Measurements from ENCODE around the gene BCAT1. TPM values are rescaled to one million over a fixed set of nuclear protein-coding genes. Genes with fewer than 3 reads are reported as not detected.

The BCAT1 gene
- total and polyA plus RNA-seq, 2 donors (not counting 3 experiments of a cell fraction or from before 2014, with no cell fraction given): 21.6 to 267 TPM

GRCh38 chr12:24903329-24904088, 45.4 kb downstream of the BCAT1 start:
- peak overlapping the region; percentile 24 to 94 (median 58) for H3K4me3 ChIP-seq (replicated peaks in 1 of 3; ENCODE audit: insufficient read depth in 1 of 3, low read depth in 1 of 3, low read length in 3 of 3)
- CTCF ChIA-PET: interaction anchor here (1.4 to 1.7 kb wide), 5 partner anchors 9 to 51 kb away, joined by 3 to 11 read pairs (median 6); no protein-coding TSS in a partner anchor
- BruUV-seq (replicated peaks): no TSS peak
- peak overlapping the region; percentile 100 for H3K27ac ChIP-seq (ENCODE audit: insufficient read depth, low read depth, low read length)
- peak overlapping the region; percentile 99 for H3K4me2 ChIP-seq (ENCODE audit: insufficient read depth, low read length)
- DNase-seq (ENCODE audit: low read depth, low spot score) (peak; percentile 76), FAIRE-seq (peak; percentile 62)
- no peaks in the 10 kb centered on the region for H3K9me1 ChIP-seq (replicated peaks; ENCODE audit: control insufficient read depth, extremely low read depth, insufficient read depth, low read length)
- peak overlapping the region; percentile 99 for H3K9ac ChIP-seq (replicated peaks; ENCODE audit: extremely low read depth, insufficient read depth, low read length)
- H3K36me3 ChIP-seq (ENCODE audit: control insufficient read depth in 2 of 2, extremely low read depth in 1 of 2, insufficient read depth in 2 of 2, low read length in 2 of 2): no peaks in the 10 kb centered on the region
- intact Hi-C loops (cut with micrococcal nuclease) (loop anchor here (5.0 kb wide), 1 partner anchor 301 kb away; no protein-coding TSS in a partner anchor), dilution Hi-C loops (cut with MboI; ENCODE audit: extremely low pct_ligation_motif_present, low sequenced_read_pairs) (no loop called here)
- POLR2A ChIA-PET: interaction anchor here (1.5 kb wide), 1 partner anchor 43 kb away, joined by 10 read pairs; no protein-coding TSS in a partner anchor
- no peaks in the 10 kb centered on the region for H3K9me3 ChIP-seq (replicated peaks; ENCODE audit: control insufficient read depth, insufficient read depth, low read length)
- H3K79me2 ChIP-seq (ENCODE audit: control insufficient read depth, insufficient read depth, low read length): peaks cover 54% of the 10 kb centered on the region
- TF ChIP-seq GATA2 (IDR thresholded peaks at IDR 0.05; ENCODE audit: insufficient read depth, insufficient read length, low read depth, low read length) (no peak), FOS (IDR thresholded peaks at IDR 0.05; ENCODE audit: borderline replicate concordance, insufficient read depth, low read length) (no peak), POLR2A (IDR thresholded peaks at IDR 0.05; ENCODE audit: low read depth, low read length) (no peak), EZH2 (IDR thresholded peaks at IDR 0.05; ENCODE audit: borderline replicate concordance, low read depth, low read length, severe bottlenecking) (no peak), JUN (IDR thresholded peaks at IDR 0.05; ENCODE audit: borderline replicate concordance, insufficient read depth, insufficient read length, low read depth) (no peak), MYC (IDR thresholded peaks at IDR 0.05; ENCODE audit: low read depth, low read length) (no peak), POLR2AphosphoS5 (IDR thresholded peaks at IDR 0.05; ENCODE audit: insufficient read depth, low read depth, low read length) (no peak)
- TF ChIP-seq, protein P1, sequence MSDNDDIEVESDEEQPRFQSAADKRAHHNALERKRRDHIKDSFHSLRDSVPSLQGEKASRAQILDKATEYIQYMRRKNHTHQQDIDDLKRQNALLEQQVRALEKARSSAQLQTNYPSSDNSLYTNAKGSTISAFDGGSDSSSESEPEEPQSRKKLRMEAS (IDR thresholded peaks at IDR 0.05; ENCODE audit: insufficient read depth, insufficient read length): no peak
- TF ChIP-seq, protein P2, sequence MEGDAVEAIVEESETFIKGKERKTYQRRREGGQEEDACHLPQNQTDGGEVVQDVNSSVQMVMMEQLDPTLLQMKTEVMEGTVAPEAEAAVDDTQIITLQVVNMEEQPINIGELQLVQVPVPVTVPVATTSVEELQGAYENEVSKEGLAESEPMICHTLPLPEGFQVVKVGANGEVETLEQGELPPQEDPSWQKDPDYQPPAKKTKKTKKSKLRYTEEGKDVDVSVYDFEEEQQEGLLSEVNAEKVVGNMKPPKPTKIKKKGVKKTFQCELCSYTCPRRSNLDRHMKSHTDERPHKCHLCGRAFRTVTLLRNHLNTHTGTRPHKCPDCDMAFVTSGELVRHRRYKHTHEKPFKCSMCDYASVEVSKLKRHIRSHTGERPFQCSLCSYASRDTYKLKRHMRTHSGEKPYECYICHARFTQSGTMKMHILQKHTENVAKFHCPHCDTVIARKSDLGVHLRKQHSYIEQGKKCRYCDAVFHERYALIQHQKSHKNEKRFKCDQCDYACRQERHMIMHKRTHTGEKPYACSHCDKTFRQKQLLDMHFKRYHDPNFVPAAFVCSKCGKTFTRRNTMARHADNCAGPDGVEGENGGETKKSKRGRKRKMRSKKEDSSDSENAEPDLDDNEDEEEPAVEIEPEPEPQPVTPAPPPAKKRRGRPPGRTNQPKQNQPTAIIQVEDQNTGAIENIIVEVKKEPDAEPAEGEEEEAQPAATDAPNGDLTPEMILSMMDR (IDR thresholded peaks at IDR 0.05; ENCODE audit: extremely low read depth in 1 of 2, insufficient read depth in 1 of 2, low read depth in 1 of 2, low read length in 2 of 2): no peak
- peak overlapping the region; percentile 8 for H2AFZ ChIP-seq (ENCODE audit: low read depth, low read length)
- H3K4me1 ChIP-seq (ENCODE audit: control insufficient read depth, extremely low read depth, insufficient read depth, low read length): peaks cover 54% of the 10 kb centered on the region
- no peaks in the 10 kb centered on the region for H3K27me3 ChIP-seq (ENCODE audit: control insufficient read depth in 2 of 2, insufficient read depth in 2 of 2, low read length in 2 of 2)
- no peaks in the 10 kb centered on the region for H4K20me1 ChIP-seq (replicated peaks; ENCODE audit: control insufficient read depth, extremely low read depth, insufficient read depth, low read length)
